ENCODE results near the gene TNFRSF19. TPM values are rescaled to one million over a fixed set of nuclear protein-coding genes. Genes with fewer than 3 reads are reported as not detected.

TNFRSF19 gene
- total and polyA plus RNA-seq, 2 of the 13 experiments (the other 11 are each of a cell fraction or from before 2014, with no cell fraction given), result 75.3 to 77.7 TPM

GRCh38 chr13:23575632-23576031 is 5.4 kb downstream of the TNFRSF19 start:
- H3K9me3 ChIP-seq (ENCODE audit: low read length), result no peaks in the 10 kb centered on the region
- H3K36me3 ChIP-seq (replicated peaks in 1 of 2; ENCODE audit: control insufficient read depth in 1 of 2, insufficient read depth in 2 of 2, low read length in 2 of 2), result peaks cover 0 to 3% of the 10 kb centered on the region in 2 experiments; a peak in 3 of 5 replicates
- no peak overlapping the region for H3K9ac ChIP-seq (ENCODE audit: insufficient read depth, low read depth, low read length)
- BruUV-seq (replicated peaks), result no TSS peak
- POLR2A ChIA-PET, result interaction anchor here (1.2 kb wide), 1 partner anchor 40 kb away, joined by 4 read pairs; no protein-coding TSS in a partner anchor
- TF ChIP-seq ZNF503 (CRISPR knock-in tag; IDR thresholded peaks at IDR 0.05) (no peak), SIN3B (IDR thresholded peaks at IDR 0.05; ENCODE audit: low read length) (no peak), ZNF83 (CRISPR knock-in tag; IDR thresholded peaks at IDR 0.05; ENCODE audit: borderline replicate concordance) (no peak), THAP8 (CRISPR knock-in tag; IDR thresholded peaks at IDR 0.05; ENCODE audit: borderline replicate concordance) (no peak), MYC (CRISPR knock-in tag; IDR thresholded peaks at IDR 0.05; ENCODE audit: borderline replicate concordance) (no peak), ASH2L (IDR thresholded peaks at IDR 0.05; ENCODE audit: insufficient read length, low read depth, low read length) (no peak), ZNF788 (CRISPR knock-in tag; IDR thresholded peaks at IDR 0.05; ENCODE audit: borderline replicate concordance) (no peak), GABPA (IDR thresholded peaks at IDR 0.05; ENCODE audit: low read depth, low read length) (no peak), GABPA (CRISPR knock-in tag; IDR thresholded peaks at IDR 0.05; ENCODE audit: low read depth) (no peak), MEIS2 (CRISPR knock-in tag; IDR thresholded peaks at IDR 0.05) (no peak), ZNF33A (CRISPR knock-in tag; IDR thresholded peaks at IDR 0.05; ENCODE audit: borderline replicate concordance) (no peak)
- TF ChIP-seq, protein P1, sequence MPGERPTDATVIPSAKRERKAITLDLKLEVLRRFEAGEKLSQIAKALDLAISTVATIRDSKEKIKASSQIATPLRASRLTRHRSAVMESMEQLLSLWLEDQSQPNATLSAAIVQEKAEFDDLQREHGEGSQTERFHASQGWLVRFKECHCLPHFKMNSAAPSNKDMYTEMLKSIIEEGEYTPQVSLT (CRISPR knock-in tag; IDR thresholded peaks at IDR 0.05; ENCODE audit: borderline replicate concordance, low read depth), result no peak
- intact Hi-C loops (cut with micrococcal nuclease; ENCODE audit: unreplicated experiment) (loop anchor here (5.0 kb wide), 1 partner anchor 312 kb away; the partner anchor contains the start of gene MIPEP), in situ Hi-C loops (cut with HindIII; ENCODE audit: extremely low pct_ligation_motif_present, low pct_unique_long_range_greater_than_20kb) (loop anchor here (5.0 to 25.0 kb wide), 2 partner anchors 108 to 312 kb away; partner anchors contain the start of genes C1QTNF9B and MIPEP)
- 0 out of 2 replicates have a peak overlapping the region, but pooled peaks have one; percentile 38 for H3K4me2 ChIP-seq (ENCODE audit: low read depth, low read length)
- no peak overlapping the region for H3K27ac ChIP-seq (ENCODE audit: extremely low read length, insufficient read depth, low read length)
- CTCF ChIA-PET (ENCODE audit: low intra/inter-chr PET ratio, low total read pairs), result no interaction called here
- DNase-seq (ENCODE audit: low spot score) (no peak), FAIRE-seq (no peak), ATAC-seq (no peak)
- H4K20me1 ChIP-seq (ENCODE audit: insufficient read depth, low read length), result no peaks in the 10 kb centered on the region; the same call in 1 of the 2 replicates
- no peak overlapping the region for H3K4me3 ChIP-seq (replicated peaks in 1 of 3; ENCODE audit: insufficient read depth in 1 of 3, low read depth in 2 of 3, low read length in 3 of 3)
- H3K4me1 ChIP-seq (ENCODE audit: insufficient read depth, low read length), result peaks cover 65% of the 10 kb centered on the region
- WGBS (ENCODE audit: low lambda C conversion rate), result 96% methylated on average over 1 of the region's 1 CpG
- H3K27me3 ChIP-seq (ENCODE audit: control insufficient read depth in 1 of 2, insufficient read depth in 2 of 2, low read length in 2 of 2), result no peaks in the 10 kb centered on the region
- peaks cover 77% of the 10 kb centered on the region for H3K79me2 ChIP-seq (ENCODE audit: insufficient read depth, low read length)
- no peak overlapping the region for H2AFZ ChIP-seq (ENCODE audit: low read length)
